Measurements from ENCODE around the gene CEBPE. TPM values are rescaled to one million over a fixed set of nuclear protein-coding genes. Genes with fewer than 3 reads are reported as not detected.

Gene CEBPE
- total RNA-seq, 1 donor from 2014 or later = not detected

- H3K4me1 Mint-ChIP-seq (ENCODE audit: low read depth) = no peaks in the 10 kb centered on the region
- no peak overlapping the region for H3K4me3 Mint-ChIP-seq (ENCODE audit: unreplicated experiment)
- no peaks in the 10 kb centered on the region for H3K36me3 Mint-ChIP-seq (ENCODE audit: low read depth)
- no peak for DNase-seq (ENCODE audit: low spot score)
- TF ChIP-seq CTCF (IDR thresholded peaks at IDR 0.05) = no peak
- H3K9me3 Mint-ChIP-seq (ENCODE audit: low read depth) = no peaks in the 10 kb centered on the region
- H3K27ac Mint-ChIP-seq (ENCODE audit: unreplicated experiment) = no peak overlapping the region
- peaks cover 28% of the 10 kb centered on the region for H3K27me3 Mint-ChIP-seq (ENCODE audit: low read depth)
These were observed 11.8 kb upstream of the CEBPE start for GRCh38 chr14:23130871-23131270.

- Mint-ChIP-seq H3K4me1 (ENCODE audit: low read depth) (no peaks in the 10 kb centered on the region), H3K4me3 (ENCODE audit: unreplicated experiment) (no peak overlapping the region), H3K27me3 (ENCODE audit: low read depth) (peaks cover 28% of the 10 kb centered on the region), H3K9me3 (ENCODE audit: low read depth) (no peaks in the 10 kb centered on the region), H3K27ac (ENCODE audit: unreplicated experiment) (no peak overlapping the region), H3K36me3 (ENCODE audit: low read depth) (no peaks in the 10 kb centered on the region)
- no peak for DNase-seq (ENCODE audit: low spot score)
- no peak for TF ChIP-seq CTCF (IDR thresholded peaks at IDR 0.05)
These were observed 10.8 kb upstream of the CEBPE start for GRCh38 chr14:23129759-23130316.

- Mint-ChIP-seq H3K27me3 (ENCODE audit: low read depth) (peaks cover 28% of the 10 kb centered on the region), H3K27ac (ENCODE audit: unreplicated experiment) (no peak overlapping the region), H3K9me3 (ENCODE audit: low read depth) (no peaks in the 10 kb centered on the region), H3K4me3 (ENCODE audit: unreplicated experiment) (no peak overlapping the region), H3K36me3 (ENCODE audit: low read depth) (no peaks in the 10 kb centered on the region), H3K4me1 (ENCODE audit: low read depth) (no peaks in the 10 kb centered on the region)
- TF ChIP-seq CTCF (IDR thresholded peaks at IDR 0.05) = no peak
- DNase-seq (ENCODE audit: low spot score) = no peak
These were observed 10.1 kb upstream of the CEBPE start for GRCh38 chr14:23128969-23129758.

- no peak for TF ChIP-seq CTCF (IDR thresholded peaks at IDR 0.05)
- no peak for DNase-seq (ENCODE audit: low spot score)
- no peaks in the 10 kb centered on the region for H3K9me3 Mint-ChIP-seq (ENCODE audit: low read depth)
- no peak overlapping the region for H3K4me3 Mint-ChIP-seq (ENCODE audit: unreplicated experiment)
- H3K27ac Mint-ChIP-seq (ENCODE audit: unreplicated experiment) = no peak overlapping the region
- H3K4me1 Mint-ChIP-seq (ENCODE audit: low read depth) = no peaks in the 10 kb centered on the region
- H3K36me3 Mint-ChIP-seq (ENCODE audit: low read depth) = no peaks in the 10 kb centered on the region
- peaks cover 28% of the 10 kb centered on the region for H3K27me3 Mint-ChIP-seq (ENCODE audit: low read depth)
These were observed 8.8 kb upstream of the CEBPE start for GRCh38 chr14:23127861-23128260.

- H3K27ac Mint-ChIP-seq (ENCODE audit: unreplicated experiment) = no peak overlapping the region
- DNase-seq (ENCODE audit: low spot score) = no peak
- H3K36me3 Mint-ChIP-seq (ENCODE audit: low read depth) = no peaks in the 10 kb centered on the region
- H3K27me3 Mint-ChIP-seq (ENCODE audit: low read depth) = peaks cover 28% of the 10 kb centered on the region
- no peak overlapping the region for H3K4me3 Mint-ChIP-seq (ENCODE audit: unreplicated experiment)
- H3K4me1 Mint-ChIP-seq (ENCODE audit: low read depth) = no peaks in the 10 kb centered on the region
- no peak for TF ChIP-seq CTCF (IDR thresholded peaks at IDR 0.05)
- H3K9me3 Mint-ChIP-seq (ENCODE audit: low read depth) = no peaks in the 10 kb centered on the region
These were observed 7.7 kb upstream of the CEBPE start for GRCh38 chr14:23126548-23127278.
